ENCODE measurements around the gene CDH16.
"Not testable (repeated sequence)": the region's sequence is repeated elsewhere in the genome, so short reads cannot be mapped to it uniquely, and the experiment has no call there.

CDH16 gene

DNA sequence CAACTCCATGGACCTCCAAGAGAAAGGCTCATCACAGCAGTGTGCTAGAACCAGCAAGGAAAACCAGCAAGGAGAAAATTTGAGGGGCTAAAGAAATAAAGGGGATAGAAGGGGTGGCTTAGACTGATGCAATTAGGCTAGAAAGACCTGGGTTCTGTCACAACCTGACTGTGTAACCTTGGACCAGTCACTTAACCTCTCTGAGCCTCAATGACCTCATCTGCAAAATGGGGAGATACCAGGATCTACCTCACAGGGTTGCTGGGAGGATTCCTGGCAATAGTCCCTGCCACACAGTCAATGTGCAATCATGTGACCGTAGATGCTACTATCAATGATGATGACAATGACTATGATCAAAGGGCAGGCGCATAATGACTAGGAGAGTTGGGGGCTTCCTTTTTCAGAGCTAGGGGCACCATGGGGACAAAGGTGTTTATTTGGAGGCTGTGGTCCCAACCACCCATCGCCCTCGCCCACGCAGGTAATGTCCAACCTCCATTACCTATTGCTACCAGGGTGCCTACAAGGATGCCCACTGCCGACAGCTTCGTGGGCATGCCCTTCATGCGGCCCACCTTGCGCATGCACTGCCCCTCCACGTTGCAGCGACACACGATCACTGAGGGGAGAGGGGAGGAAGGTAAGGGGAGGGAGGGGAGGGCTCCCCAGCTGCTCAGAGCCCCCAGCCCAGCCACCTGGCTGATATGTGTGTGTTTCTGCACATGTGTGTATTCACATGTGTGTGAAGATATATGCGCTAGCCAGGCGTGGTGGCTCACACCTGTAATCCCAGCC lies 9.7 kb downstream of the CDH16 start:
- no peak for DNase-seq (ENCODE audit: low read depth)

DNA sequence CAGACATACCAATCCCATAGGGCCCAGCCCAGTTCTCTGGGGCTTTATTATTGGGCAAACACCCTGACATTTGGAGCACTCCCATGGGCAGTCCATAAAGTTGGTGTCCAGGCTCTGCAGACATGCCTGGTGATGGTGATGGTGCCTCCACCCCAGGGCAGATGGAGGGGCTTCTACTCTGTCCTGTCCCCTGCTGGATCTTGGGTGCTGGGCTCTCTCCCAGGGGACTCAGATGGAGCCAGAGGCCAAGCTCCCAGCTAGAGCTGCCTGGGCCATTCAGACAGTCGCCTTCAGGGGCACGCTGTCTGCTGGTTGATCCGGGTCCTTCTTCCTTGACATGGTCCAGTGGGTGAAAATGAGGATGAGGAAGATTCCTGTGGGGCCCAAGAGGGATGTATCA lies 10.6 kb downstream of the CDH16 start:
- DNase-seq (ENCODE audit: low read depth) = no peak

DNA sequence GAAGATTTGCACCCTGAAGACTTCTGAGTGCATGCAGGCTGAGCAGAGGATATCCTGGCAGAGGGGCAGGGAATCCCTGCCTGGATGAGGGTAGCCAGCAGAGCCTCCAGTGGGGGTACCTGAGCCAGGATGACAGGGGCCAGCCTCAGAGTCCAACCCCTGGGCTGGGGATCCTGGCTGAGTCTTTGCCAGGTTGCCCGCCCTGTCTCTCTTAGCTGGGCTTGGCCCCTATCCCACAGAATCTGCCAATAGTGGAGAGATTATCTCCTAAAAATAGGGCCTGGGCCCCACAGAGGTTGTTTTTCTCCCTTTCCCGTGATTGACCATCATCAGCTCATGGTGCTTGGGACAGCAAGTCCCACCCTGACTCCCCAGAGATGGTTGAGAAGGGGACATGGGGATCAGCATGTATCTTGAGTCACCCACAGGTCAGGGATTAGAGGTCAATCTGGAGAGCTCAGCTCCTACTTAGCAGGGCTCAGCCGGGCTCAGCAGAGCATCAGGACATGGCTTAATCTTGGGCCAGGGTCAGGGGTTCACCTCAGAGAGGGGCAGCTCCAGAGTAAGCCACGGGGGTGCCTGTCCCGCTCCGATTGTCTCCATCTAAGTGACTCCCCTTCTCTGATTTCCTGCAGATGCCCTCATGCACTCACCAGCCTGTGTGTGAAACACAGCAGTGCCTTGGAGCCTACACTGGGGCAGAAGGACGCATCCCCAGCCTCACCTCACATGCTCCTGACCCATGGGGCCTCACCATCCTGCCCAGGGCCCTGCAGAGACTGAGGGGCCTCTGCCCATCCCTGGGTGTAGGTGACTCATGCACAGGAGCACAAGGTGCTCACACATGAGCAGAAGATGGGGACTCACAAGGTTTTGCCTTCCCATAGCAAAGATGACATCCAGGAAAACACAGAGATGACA lies 11.5 kb downstream of the CDH16 start:
- no peak for DNase-seq (ENCODE audit: low read depth)

DNA sequence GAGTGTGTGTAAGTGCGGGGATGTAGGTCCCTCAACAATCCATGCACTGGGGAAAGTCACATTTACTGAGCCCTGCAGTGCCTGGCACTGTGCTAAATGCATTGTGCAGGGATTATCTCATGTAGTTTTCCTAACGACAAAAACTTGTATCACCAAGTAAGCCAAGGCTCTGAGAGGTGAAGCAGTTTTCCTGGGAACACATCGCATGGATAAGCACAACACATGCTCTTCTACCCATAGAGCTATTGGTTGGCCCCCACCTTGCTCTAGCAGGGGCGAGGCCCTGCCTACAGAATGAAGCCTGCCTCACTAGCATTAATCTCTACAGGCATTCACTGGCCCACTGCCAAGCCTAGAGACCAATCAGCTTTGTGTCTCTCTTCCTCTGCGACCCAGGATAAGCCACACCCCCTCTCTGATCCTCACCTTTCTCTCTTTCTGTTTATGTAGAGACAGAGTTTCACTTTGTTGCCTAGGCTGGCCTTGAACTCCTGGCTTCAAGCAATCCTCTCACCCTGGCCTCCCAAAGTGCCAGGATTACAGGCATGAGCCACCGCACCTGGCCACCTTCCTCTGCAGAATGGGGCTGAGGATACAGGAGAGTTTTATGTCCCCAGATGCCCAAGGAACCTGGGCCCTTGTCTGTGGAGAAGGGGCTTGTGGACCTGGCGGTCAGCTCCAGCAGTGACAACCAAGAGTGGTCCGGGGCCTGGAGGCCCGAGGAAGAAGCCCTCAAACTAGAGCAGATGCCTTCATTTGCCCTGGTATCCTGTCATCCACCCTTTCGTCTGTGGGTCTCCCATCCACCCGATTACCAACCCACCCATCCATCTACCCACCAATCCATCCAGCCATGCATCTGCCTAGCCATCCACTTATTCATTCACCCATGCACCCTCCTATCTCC lies 12.8 kb downstream of the CDH16 start:
- DNase-seq (ENCODE audit: low read depth) = no peak

DNA sequence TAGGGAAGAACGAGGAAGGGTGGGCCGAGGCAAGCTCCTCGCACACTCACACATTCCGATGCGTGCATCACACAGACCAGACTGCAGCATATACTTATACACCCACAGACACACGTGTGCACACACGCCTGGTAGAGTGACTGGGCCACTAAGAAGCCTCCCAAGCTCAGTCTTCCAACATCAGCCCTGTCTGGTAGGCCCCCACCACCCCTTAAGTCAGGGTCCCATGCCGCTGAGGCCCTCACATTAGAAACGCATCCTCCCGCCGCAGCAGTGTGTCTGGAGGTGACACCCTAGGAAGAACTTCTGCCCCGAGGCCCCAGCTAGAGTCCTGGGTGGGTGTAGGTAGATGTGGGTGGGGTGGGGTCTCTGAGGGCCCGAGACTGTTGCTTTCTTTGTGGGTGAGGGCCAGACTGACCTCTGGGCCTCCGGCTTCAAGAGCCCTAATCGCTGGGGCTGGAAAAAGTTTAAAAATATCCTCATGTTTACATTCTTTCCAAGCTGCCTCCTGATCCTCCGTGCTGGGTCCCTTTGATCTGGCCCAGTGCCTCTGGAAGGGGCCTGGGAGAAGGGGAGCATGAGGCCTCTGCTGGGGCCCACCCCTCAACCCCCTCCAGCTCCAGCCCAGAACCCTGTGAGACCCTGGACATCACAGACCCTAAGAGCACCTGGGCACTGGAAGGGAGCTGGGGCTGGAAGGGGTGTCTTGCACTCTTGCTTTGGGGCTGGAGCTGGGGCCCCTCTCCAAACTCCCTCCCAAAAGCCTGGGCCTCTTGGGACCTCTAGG lies 13.6 kb downstream of the CDH16 start:
- no peak for DNase-seq (ENCODE audit: low read depth)

DNA sequence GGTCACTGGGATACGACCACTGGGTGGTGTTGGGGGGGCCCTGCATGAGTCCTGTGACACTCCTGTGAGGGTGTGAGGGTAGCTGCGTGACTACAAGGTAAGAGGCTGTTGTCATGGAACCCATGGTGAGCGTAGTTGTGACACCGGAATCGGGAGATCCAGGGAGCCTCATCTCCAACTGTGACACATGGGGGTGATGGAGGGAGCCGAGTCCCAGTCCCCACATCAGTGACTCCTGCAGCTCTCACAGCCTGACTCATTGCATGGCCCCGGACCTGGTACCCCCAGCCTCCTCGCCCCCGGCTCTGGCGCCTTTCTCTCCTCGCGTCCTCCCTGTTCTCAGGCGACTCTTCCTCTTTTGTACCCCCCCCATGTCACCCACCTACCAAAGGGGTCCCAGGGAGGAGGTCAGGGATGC lies 14.2 kb downstream of the CDH16 start:
- no peak for DNase-seq (ENCODE audit: low read depth)

DNA sequence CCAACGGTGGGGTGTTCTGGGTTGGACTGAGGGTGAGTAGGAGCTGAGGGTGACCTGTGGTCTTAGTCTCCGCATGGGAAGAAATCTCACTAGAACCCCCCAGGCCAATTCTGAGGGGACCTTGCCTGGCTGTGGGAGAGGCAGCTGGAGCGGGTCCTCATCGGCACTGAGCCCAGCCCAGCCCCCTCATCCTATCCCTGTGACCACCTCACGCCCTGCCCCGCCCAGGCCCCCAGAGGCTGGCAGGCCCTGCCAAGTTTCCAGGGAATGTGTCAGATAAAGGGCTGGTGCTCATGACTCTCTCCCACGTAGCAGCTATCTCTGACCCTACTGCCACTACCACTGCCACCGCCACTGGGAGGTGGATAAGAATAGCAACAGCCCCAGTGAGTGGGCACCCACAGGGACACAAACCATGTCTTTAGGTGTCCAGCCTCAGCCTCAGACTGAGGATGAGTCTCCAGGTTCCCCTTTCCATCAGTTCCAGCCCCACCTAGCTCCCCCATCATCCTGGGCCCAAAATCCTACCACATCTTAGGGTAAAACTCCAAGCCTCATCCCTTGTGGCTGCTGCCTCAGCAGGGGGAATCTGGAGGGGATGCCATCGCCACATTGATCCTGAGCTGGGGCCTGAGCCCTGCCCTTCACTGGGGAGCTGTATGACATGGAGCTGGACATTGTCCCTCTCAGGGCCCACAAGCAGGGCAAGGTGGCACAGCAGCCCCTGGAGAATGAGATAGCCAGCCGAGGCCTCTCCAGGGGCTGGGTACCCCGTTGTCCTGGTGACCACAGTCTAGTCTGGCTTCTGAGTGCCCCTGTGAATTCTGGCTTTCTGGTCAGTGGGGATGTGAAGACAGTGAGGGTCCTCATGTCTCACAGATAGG lies 14.9 kb downstream of the CDH16 start:
- no peak for DNase-seq (ENCODE audit: low read depth)

DNA sequence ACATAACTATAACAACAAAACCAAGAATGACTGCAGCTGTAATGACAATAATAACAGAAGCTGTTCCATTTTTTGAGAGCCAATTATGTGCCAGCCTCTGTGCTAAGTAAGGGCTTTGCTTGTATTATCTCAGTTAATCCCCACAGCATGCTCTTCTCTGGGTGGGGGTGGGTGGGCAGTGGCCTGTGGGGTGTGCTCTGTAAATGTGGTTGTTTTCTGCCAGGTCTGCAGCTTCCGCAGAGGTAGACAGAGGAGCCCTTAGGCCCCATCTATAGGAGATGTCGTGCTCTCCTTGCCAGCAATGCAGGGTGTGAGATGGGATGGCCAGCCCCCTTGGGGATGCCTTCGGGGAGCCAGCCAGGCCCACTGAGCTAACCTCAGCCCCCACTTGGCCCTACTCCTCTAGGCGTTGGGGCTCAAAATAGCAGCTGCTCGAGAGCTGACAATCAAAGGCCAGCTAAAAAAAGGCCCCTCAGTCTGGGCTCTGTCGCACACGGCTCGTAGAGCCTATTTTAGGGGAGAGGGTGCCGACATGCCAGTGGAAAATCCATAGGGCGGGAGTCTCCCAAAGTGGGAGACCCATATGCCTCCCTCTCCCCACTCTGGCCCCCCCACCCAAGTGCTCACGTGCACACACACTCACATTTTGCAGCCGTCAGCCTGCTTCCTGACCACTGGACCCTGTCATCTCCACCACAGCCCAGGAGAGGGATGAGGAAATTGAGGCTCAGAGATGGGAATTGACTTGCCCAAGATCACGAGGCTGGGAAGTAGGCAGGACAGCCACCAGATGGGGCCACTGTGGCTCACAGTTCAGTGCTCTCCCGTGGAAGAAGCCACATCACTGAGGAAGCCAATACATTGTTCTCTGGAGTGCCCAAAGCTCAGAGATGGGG lies 15.8 kb downstream of the CDH16 start:
- DNase-seq (ENCODE audit: low read depth) = no peak

DNA sequence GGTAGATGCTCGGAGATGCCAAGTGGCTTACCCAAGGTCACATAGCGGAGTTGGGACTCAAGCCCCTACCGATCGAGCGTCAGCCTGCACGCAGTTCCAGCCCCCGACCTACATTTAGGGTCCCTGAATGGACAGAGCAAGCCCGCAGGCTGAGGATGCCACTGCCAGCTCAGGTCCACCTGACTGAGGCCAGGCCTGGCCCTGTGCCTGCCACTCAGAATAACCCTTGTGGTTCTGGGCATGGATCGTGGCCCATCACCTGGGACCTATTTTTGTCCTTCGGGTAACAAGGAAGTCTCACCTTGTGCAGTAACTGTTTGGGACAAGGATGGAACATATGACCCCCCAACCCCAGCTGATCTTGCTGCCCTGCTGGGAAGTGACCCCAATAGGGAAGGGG lies 17.1 kb downstream of the CDH16 start:
- DNase-seq (ENCODE audit: low read depth) = no peak

DNA sequence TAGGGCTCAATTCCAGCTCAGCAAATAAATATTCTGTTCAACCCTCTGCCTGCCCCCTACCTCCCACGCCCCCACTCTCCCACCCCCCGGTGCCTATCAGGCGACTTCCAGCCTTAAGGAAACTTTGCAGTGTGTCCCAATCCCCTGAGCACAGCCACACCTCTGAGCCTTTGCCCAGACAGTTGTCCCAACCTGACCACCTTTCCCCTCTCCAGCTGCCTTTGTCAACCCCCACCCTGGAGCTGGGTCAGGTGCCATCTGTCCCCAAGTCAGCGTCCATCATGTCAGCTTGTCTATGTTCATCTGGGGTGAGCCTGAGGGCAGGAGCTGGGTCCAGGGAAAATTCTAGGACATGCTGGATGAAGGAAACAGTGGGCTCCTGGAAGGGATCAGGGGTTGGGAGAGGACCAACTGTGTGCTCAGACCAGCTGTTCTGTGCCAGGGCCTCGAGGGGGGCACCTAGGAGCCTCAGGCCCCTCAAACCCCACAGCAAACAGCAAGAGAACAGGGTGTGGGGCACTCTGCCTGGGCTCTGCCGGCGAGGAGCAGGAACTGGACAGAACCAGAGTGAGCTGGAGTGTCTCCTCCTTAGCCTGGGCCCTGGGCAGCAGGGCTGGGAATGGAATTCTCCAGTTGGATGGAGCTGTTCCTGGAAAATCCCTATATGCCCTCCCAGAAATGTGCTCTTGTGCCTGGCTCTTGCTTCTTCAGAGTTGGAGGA lies 17.8 kb downstream of the CDH16 start:
- DNase-seq (ENCODE audit: low read depth) = no peak

DNA sequence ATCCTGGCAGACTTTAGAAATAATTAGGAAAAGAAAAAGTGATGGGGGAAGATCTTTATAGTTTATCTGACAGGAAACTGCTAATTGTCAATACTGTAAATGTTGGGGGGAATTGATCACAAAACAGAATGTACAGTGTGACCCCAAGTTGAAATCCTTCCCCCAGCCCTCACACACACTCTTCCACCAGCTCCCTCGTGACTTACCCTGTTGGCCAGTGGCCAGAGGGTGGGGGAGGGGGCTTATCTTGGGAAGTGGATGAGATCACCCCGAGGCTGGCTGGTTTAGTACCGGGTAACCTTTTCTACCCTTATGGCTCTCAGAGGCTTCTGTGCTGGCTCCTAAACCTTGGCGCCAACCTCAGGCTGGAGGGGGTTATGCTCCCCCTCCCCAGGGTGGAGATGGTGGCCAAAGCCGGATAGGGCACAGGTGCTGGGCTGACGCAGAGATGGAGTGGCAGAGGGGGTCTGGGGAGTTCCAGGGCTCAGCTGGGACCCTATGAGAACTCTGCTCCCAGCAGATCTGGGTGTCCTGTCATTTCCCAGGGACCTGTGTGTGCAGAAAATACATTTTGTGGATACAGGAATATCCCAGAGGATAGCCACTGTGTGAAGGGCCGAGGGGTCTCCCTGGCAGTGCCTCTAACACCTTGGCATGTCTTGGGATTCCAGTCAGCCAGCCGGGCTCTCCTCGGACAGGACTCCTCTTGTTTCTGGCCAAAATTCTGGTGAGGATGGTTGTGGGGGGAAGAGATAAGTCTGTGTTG lies 18.6 kb downstream of the CDH16 start:
- no peak for DNase-seq (ENCODE audit: low read depth)

DNA sequence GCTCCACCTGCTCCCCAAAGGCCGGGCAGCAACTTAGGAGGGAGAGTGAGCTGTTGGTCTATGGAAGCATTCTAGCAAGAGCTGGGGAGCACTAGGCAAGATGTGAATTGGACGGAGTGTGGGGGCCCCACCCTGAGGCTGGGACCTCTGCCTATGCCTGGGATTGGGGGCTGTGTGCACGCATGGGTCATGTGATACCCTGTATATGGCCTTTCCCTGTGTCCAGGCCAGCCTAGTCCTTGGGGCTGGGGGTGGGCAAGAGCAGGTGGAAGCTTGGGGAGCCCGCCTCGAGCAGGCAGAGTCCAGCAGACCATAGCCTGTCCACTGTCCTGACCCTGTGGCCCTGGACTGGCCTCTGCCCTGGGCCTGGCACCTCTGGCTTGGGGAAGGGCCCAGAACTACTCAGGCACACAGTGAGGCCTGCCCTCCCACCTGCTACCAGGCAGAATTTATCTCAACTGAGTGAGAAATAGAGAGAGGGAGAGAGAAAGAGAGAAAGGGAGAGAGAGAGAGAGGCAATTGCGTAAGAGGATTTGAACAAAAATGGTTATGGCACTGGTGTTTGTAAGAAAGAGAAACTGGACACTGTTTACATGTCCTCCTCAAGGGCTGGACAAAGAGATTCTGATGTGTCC lies 19.3 kb downstream of the CDH16 start:
- DNase-seq (ENCODE audit: low read depth) = no peak

DNA sequence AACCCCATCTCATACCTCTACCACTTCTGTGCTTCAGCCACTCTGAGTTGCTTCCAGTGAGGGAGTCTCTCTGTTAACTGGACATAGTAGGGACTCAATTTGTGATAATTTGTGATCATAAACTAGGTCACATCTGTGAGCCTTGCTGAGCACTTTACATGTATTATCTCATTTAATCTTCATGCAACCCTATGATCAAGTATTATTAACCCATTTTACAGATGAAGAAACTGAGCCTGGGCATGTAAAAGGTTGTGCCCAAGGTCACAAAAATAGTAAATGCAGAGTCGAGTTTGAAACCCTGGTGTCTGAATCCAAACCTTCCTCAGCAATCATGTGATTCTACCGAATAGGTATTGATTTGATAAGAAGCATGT lies 19.8 kb downstream of the CDH16 start:
- no peak for DNase-seq (ENCODE audit: low read depth)

DNA sequence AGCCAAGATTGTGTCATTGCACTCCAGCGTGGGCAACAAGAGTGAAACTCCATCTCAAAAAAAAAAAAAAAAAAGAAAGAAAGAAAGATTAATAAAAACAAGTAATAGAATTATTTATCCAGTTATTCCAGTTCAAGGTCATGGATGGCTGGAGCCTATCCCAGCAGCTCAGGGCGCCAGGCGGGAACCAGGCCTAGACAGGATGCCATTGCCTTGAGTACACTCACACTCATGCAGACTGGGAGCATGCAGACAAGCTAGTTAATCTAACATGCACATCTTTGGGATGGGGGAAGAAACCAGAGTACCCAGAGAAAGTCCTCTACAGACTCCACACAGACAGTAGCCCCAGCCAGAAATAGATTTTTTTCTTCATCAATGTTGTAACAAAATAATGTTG lies 20.5 kb downstream of the CDH16 start:
- DNase-seq (ENCODE audit: low read depth) = no peak

DNA sequence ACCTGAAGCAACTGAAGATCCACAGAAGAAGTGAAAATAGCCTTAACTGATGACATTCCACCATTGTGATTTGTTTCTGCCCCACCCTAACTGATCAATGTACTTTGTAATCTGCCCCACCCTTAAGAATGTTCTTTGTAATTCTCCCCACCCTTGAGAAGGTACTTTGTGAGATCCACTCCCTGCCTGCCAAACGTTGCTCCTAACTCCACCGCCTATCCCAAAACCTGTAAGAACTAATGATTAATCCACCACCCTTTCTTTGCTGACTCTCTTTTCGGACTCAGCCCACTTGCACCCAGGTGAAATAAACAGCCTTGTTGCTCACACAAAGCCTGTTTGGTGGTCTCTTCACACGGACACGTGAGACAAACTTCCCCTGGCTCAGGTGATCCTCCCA lies 22.0 kb downstream of the CDH16 start:
- DNase-seq (ENCODE audit: low read depth) = not testable (repeated sequence)

DNA sequence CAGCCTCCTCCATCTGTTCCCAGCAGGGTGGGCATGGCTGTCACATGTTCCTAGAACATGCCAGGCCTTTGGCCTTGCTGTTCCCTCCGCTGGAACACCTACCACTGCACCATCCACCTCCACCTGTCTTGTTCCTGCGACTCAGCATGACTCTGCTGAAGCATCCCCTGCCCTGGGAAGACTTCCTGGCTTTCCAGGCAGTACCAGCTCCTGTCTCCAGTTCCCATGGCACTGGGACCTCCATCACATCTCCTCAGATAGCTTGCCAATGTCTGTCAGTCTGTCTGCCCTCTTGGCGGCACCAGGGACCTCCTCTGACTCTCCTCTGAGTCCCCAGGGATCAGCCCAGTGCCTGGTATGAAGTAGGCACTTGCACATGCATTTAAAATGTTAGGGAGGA lies 22.7 kb downstream of the CDH16 start:
- DNase-seq (ENCODE audit: low read depth) = no peak

DNA sequence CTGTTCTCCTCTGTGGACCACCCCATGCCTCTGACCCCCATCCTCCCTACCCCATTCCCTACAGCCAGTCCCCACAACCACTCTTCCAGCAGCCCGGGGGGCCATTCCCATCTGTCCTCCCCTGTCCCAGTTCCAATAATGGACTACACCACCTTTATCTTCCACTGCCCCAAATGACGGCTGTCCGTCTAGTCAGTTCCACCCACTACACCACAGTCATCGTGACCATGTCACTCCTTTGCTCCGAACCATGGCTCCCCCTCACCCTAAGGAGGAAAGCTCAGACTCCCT lies 23.1 kb downstream of the CDH16 start:
- DNase-seq (ENCODE audit: low read depth) = no peak
